Lower leg skin (tissue), 4 donors: ENCODE data around the gene C11orf24. TPM values are rescaled to one million over a fixed set of nuclear protein-coding genes. Genes with fewer than 3 reads are reported as not detected.
"Not testable (repeated sequence)": the region's sequence is repeated elsewhere in the genome, so short reads cannot be mapped to it uniquely, and the experiment has no call there.

Experiments used
- DNase-seq, 2 donors: peaks; one replicate each; pipeline ENCODE4 v3.0.0-alpha.2; 2019; ENCODE audit warnings: low spot score in 2 of 2
- H3K4me3 ChIP-seq: fragments of 200-600 bp; sonication (generic); 2 replicates; pipeline ENCODE4 v1.5.1; 2017; ENCODE audit warnings: mild to moderate bottlenecking, low read depth; ENCODE audit not compliant: poor library complexity, severe bottlenecking
- POLR2A ChIP-seq, 2 donors: fragments of 450-650 bp; IDR thresholded peaks; one replicate each; pipeline ENCODE4 v1.6.1; 2016 to 2017; ENCODE audit warnings: antibody characterized with exemption in 2 of 2, mild to moderate bottlenecking in 1 of 2, moderate library complexity in 1 of 2
- WGBS, 2 donors: methylation state at CpG; one replicate each; pipeline ENCODE4 v1.1.5; 2018; 5-methylcytosine and 5-hydroxymethylcytosine counted together
- intact Hi-C: fragments of 100-400 bp; cut with DNase I; formaldehyde crosslinking; loops from one replicate; pipeline ENCODE4 v1.15.0; 2023; ENCODE audit warnings: low total_unique reads
- total RNA-seq, 4 donors: library from RNA; depleted of rRNA; stranded (reverse); fragments of >200 nt; gene quantifications; one replicate each; pipeline ENCODE4 v1.1.0, GENCODE V29; 2016
- TF ChIP-seq, protein P1 (sequence below), 3 donors: fragments of 450-650 bp; IDR thresholded peaks; one replicate each; pipeline ENCODE4 v1.5.1; 2016; ENCODE audit warnings: antibody characterized with exemption in 3 of 3, mild to moderate bottlenecking in 3 of 3, moderate library complexity in 2 of 3

C11orf24 gene
- total RNA-seq, 4 donors from 2014 or later: 12.5 to 37.8 (median 16.2) TPM

DNA sequence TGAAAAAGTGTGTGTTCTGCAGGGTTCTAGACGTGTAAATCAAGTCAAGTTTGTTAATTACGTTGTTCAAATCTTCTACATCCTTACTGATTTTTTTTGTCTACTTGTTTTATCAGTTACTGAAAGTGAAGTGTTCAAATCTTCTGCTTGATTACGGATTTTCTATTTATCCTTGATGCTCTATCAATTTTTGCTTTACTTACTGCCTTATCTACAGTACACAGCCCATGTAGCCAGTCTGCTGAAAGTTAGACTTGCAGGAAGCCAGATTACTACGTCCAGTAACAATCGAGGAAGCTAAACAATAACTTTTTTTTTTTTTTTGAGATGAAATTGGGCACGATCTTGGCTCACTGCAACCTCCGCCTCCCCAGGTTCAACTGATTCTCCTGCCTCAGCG lies 15.6 kb upstream of the C11orf24 start:
- no peak for TF ChIP-seq POLR2A (IDR thresholded peaks at IDR 0.05)
- TF ChIP-seq, protein P1, sequence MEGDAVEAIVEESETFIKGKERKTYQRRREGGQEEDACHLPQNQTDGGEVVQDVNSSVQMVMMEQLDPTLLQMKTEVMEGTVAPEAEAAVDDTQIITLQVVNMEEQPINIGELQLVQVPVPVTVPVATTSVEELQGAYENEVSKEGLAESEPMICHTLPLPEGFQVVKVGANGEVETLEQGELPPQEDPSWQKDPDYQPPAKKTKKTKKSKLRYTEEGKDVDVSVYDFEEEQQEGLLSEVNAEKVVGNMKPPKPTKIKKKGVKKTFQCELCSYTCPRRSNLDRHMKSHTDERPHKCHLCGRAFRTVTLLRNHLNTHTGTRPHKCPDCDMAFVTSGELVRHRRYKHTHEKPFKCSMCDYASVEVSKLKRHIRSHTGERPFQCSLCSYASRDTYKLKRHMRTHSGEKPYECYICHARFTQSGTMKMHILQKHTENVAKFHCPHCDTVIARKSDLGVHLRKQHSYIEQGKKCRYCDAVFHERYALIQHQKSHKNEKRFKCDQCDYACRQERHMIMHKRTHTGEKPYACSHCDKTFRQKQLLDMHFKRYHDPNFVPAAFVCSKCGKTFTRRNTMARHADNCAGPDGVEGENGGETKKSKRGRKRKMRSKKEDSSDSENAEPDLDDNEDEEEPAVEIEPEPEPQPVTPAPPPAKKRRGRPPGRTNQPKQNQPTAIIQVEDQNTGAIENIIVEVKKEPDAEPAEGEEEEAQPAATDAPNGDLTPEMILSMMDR (IDR thresholded peaks at IDR 0.05): no peak
- WGBS, 2 donors: 82 to 88% methylated on average over 8 of the region's 8 CpGs
- DNase-seq: no peak
- intact Hi-C loops: no loop called here
- H3K4me3 ChIP-seq: no peak overlapping the region

DNA sequence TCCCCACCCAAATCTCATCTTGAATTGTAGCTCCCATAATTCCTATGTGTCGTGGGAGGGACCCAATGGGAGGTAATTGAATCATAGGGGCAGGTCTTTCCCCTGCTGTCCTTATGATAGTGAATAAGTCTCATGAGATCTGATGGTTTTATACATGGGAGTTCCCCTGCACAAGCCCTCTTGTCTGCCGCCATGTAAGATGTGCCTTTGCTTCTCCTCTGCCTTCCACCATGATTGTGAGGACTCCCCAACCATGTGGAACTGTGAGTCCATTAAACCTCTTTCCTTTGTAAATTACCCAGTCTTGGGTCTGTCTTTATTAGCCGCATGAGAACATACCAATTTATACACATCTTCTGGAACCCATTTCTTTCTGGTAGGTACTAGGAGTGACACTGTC lies 12.8 kb upstream of the C11orf24 start:
- intact Hi-C loops, DNase-seq, H3K4me3 ChIP-seq: not testable (repeated sequence)
- 94 to 97% methylated on average over 3 of the region's 3 CpGs for WGBS, 2 donors

DNA sequence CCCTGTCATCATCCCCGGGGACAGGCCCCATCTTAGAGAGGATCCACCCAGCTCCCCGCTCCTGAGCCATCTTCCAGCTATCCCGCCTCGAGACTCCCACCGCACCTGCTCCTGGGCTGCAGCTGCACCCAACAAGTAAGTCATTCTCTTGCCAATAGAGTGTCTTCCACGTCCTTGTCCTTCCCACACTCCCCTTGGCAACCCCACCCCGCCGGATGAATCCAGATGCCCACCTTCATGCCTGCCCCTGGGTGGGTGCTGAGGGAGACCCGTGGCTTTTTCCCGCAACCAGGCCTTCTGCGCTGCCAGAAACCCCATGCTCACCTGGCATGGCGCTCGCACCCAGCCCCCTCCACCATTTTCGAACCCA lies 11.1 kb upstream of the C11orf24 start:
- TF ChIP-seq, protein P1 (IDR thresholded peaks at IDR 0.05): no peak
- no peak for TF ChIP-seq POLR2A (IDR thresholded peaks at IDR 0.05)
- peak in 1 of 2 donors; percentile 80 for DNase-seq
- no peak overlapping the region for H3K4me3 ChIP-seq
- intact Hi-C loops: no loop called here
- 94 to 97% methylated on average over 14 of the region's 14 CpGs for WGBS, 2 donors

DNA sequence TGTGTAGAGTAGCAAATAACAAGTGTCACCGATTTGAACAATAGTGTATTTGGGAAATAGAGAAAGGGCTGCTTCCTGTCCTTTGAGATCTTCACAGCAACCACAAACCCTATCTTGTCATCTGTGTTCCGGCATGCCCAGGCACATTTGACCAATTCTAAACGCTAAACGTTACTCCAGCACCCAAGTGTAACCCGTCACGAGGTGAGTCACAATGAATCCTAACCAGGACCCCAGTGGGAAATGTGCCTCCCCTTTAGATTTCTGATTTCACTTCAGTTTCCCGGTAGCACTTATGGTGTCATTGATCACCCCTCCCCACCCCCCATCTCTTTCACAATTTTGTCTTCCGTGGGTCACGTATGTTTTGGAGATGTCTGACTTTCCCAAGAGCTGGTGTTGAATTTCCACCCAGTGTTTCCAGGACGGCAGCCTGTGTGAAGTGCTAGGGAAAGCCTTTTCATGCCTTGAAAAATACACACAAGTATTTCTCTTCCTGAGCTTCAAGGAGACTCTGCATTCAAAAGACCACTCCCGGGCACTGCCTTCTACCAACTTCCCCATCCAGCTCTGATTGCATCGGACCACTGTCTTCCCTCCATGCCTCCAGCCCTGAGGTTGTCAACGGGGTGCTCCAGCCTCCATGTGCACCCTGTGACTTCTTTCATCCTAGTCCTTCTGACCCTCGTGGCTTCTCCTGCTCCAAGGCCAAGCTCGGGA lies 10.5 kb upstream of the C11orf24 start:
- intact Hi-C loops: no loop called here
- TF ChIP-seq, protein P1 (IDR thresholded peaks at IDR 0.05): no peak
- TF ChIP-seq POLR2A (IDR thresholded peaks at IDR 0.05): no peak
- H3K4me3 ChIP-seq: no peak overlapping the region
- 50% methylated on average over 15 of the region's 15 CpGs for WGBS, 2 donors
- DNase-seq: peak in 1 of 2 donors; percentile 70

DNA sequence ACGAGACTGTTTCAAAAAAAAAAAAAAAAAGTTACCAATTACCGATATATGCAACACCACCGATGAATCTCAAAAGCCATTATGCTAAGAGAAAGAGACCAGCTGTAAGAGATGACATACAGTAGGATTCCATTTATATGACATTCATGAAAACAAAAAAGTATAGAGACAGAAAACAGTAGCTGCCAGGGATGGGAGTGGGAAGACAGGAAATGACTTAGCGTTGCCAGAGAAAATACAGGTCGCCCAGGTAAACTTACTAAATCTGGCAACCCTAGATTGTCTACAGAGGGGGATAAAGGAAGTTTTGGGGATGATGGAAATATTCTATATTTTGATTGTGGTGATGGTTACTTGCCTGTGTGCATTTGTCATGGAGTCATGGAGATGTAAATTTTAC lies 7.9 kb upstream of the C11orf24 start:
- H3K4me3 ChIP-seq: no peak overlapping the region
- 65 to 79% methylated on average over 5 of the region's 5 CpGs for WGBS, 2 donors
- intact Hi-C loops: no loop called here
- no peak for DNase-seq
- TF ChIP-seq, protein P1 (IDR thresholded peaks at IDR 0.05): no peak
- TF ChIP-seq POLR2A (IDR thresholded peaks at IDR 0.05): no peak

DNA sequence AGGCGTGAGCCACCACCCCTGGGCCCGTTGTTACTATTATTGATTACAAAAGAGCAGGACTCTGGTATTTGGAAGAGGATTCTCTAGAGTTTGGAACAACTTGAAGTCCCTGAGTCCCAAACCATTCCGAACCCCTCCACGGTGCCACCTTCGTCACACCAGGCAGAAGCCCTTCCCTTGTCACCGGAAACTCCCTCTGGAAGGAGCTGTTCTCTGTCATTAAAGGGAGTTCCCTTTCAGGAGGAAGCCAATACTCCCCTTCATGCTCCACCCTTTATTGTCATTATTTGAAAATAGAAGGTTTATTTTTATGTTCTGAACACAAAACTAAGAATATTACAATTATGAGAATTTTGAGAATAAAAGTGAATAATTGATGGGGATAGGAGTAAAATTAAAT lies 5.1 kb upstream of the C11orf24 start:
- WGBS, 2 donors: 69 to 81% methylated on average over 6 of the region's 6 CpGs
- TF ChIP-seq, protein P1 (IDR thresholded peaks at IDR 0.05): no peak
- no peak for TF ChIP-seq POLR2A (IDR thresholded peaks at IDR 0.05)
- no peak for DNase-seq
- H3K4me3 ChIP-seq: no peak overlapping the region
- intact Hi-C loops: no loop called here
